Smooth muscle cell of the brain vasculature (primary cell): Measurements from ENCODE around the gene ABCC11.

Experiments used
- DNase-seq: peaks from one replicate; pipeline ENCODE4 v3.0.0-alpha.2; 2012; ENCODE audit warnings: low read depth, low spot score

ABCC11 gene

DNA sequence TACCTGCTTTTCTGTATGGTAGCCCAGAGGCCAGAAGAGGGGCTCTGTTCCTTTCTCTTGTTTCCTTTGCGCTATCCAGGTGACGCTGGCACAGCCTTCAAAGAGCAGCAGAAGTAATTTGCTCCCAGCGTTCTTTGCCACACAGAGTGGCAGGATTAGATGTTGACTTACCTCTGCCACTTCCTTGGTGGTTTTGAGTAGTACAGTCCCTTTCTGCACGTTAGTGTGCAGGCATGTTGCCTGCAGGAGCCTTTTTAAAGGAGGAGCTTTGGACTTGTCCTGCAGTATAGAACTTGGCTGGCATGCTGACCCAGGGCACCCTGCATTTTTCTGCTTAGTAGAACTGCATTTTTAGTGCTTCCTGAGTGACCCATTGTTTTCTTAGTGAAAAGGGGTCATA, at the start of gene ABCC11:
ABCC11 (minus strand) TSS at position 229 of the 400 bp plus-strand sequence. CDS start 15,618 bp downstream, outside the sequence.
- DNase-seq = no peak

DNA sequence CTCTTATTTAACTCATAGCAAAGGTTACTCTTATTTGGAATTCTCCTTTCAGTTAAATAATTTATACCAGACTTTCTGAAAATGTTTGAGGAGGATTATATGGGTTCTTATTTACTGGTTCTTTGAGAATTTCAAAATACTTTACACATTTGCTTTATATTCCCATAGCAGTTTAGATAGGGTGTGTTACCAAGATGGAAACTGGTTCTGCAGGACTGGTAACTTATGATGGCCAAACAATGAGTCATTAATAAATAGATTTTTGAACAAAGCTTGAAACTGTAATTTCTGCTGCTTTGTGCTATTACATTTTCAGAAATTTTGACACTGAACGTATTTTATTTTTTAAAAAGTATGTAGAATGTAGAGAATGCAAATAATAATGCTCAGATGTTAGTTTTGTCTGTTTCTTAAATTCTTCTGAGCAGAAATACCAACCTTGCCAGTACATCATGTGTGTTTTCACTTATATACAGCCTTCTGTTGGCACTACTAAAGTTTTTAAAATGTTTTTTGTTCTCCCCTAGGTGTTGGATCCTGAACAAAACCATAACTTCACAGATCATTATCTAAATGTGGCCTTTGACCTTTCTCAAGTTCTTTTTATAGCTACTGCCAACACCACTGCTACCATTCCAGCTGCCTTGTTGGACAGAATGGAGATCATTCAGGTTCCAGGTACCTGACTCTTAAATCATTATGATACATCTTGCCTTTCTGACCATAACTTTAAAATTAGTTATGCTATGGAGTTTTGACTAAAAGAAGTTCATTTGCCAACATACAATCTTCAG, 48.3 kb upstream of the ABCC11 start:
- DNase-seq = no peak

DNA sequence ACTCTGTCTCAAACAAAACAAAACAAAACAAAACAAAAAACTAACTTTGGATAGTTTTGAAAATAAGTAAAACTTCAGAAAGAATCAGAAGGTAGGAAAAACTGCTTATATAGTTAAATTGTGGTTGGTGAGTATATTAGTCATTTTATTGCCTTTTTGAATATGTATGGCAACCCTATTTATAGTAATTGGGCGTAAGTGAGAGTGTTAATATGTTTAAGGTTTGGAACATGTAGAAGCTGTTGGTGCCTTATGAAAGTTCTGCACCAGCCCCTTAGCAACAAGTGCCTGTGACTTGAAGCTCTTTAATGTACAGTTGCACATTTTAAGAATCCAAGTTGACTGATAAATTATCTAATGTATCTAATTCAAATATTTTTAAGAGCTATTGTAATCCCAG, 47.4 kb upstream of the ABCC11 start:
- no peak for DNase-seq

DNA sequence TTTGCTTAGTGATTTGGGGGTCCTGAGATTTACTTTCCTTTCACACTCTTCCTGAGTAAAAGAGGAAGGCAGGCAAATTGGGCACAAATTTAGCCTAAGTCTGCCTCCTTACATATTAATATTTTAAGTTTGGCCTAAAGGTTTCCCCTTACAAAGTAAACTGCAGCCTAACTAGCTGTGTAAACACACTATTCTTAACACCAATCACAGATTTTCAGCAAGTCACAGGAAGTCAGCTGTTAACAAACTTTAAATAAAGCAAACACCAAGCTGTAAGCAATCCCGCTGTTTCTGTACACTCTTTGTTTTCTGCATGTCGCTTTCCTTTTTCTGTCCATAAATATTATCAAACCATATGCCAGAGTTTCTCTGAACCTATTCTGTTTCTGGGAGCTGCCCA, 45.1 kb upstream of the ABCC11 start:
- DNase-seq = no peak

DNA sequence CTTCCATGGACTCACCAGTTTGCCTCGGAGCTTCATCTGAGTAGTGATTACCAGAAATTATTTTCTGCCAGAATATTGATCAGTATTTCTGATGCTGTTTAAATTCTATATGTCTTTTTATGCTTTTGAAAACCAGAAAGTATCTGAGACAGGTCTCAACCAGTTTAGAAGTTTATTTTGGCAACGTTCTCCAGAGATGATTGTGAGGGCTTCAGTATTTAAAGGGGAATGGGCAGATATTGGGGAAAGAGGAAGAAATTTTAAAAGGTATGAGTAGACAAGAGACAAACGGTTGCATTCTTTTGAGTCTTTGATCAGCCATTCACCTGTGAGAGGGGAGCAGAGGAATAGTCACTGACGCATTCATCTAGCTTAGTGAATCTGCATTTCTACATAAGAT, 44.4 kb upstream of the ABCC11 start:
- no peak for DNase-seq

DNA sequence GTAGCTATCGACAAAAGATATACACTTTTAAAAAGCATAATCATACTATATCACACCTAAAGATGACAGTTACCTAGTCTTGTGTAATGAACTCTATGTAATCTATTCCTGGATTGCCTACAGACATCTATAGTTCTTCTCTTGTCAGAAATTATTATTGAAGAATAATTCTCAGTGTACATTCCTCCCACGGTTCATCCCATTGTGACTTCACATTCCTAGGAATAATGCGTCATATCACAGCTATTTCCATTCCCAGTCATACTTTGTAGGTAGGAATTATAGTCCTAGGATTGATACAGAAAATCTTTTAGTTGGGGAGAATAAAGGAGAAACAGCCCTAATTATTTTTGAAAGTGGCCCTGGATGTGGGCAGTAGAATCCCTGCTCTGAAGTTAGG, 44.0 kb upstream of the ABCC11 start:
- no peak for DNase-seq

DNA sequence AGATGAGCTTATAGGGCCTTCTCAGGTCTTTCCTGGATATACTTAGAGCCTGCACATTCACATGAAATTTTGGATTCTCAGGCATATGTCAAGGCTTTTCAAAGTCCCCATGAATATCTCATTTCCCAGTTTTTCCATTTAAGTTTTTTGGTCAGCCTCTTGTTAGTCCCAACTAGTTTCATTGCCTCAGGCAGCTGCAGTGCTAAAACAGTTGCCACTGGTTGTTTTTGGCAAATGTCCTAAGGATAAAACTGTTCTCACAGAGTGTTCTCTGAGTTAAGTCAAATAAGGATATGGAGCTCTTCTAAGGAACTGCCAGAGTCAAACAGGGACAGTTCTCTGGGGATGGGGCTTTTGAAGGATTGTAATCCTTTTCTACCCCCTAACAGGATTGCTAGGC, 39.9 kb upstream of the ABCC11 start:
- DNase-seq = no peak

DNA sequence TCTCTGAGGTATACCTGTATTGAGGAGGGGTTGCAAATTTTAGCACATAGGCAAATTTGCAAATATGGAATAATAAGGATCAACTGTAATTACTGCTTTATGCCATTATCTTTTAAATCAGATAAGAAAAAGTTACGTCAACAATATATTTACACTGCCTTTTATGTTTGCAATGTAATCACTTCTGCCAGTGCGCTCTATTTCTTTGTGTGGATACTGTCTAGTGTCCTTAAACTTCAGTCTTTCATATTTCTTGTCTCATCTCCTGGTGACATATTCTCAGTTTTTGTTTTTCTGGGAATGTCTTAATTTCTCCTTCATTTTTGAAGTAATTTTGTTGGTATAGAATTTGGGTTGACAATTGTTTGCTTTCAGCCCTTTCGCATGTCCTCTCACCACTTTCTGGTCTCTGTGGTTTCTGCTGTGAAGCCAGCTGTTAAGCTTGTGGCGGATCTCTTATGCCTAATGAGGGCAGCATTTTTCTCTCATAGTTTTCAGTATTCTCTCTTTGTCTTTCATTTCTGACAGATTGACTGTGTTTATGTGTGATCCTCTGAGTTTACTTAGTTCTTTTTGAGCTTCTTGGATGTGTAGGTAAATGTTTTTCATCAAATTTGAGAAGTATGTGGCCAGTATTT, 37.6 kb upstream of the ABCC11 start:
- DNase-seq = no peak

DNA sequence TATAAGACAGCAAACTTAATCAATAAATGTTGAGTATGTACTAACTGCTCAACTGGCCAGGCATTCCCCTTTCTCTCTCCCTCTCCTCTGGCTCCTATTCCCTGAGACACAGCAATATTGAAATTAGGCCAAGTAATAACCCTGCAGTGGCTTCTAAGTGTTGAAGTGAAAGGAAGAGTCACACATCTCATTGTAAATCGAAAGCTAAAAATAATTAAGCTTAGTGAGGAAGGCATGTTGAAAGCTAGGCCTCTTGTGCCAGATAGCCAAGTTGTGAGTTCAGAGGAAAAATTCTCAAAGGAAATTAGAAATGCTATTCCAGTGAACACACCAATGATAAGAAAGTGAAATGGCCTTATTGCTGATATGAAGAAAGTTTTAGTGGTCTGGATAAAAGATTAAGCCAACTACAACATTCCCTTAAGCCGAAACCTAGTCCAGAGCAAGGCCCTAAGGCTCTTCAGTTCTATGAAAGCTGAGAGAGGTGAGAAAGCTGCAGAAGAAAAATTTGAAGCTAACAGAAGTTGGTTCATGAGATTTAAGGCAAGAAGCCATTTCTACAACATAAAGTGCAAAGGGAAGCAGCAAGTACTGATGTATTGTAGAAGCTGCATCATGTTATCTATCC, 35.4 kb upstream of the ABCC11 start:
- DNase-seq = no peak

DNA sequence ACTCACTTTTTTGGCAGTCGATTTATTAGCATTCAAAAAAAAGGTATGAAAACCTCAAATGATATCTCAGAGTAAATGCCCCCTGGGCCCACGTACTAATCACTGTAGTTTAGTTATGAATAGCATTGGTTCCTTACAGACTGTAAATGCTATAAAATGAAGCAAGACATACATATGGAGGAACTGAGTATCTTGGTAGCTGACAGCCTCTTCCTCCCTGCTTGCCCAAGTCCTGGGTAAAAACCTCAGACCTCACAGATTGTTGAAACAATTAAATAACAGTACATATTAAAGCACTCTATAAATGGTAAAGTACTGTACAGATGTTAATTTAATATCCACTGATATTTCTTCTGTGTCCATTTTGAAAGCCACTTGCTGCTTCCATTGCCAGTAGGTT, 33.2 kb upstream of the ABCC11 start:
- DNase-seq = no peak

DNA sequence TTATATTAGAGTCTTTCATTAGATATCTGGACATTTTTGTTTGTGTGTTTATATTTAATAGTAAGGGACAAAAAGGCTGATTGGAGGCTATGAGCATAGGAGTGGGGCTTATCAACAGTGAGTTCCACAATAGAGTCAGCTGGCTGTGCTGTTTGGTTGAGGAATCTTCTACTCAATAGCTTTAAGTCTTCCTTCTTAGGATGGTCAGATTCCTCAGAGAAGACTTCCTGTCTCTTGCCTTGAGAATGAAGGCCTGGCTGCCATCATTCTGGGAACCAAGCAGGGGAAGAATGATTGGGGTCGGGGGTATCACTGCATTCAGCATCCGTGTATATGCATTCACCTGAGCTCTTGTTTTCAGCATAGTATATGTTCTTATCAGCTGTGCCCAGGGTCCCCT, 31.9 kb upstream of the ABCC11 start:
- DNase-seq = no peak

DNA sequence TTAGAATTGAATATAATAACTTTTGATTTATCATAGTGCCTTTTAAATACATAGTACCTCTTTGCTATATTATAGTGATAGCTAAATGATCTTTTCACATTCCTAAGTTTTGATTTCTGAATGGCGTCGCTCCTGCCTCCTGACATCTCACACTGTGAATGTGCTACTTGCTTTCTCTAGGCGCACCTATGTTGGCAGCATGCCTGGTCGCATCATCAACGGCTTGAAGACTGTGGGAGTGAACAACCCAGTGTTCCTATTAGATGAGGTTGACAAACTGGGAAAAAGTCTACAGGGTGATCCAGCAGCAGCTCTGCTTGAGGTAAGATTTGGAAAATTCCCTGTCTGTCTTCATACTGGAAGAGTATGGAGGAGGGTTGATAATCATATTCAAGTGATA, 29.8 kb upstream of the ABCC11 start:
- DNase-seq = no peak

DNA sequence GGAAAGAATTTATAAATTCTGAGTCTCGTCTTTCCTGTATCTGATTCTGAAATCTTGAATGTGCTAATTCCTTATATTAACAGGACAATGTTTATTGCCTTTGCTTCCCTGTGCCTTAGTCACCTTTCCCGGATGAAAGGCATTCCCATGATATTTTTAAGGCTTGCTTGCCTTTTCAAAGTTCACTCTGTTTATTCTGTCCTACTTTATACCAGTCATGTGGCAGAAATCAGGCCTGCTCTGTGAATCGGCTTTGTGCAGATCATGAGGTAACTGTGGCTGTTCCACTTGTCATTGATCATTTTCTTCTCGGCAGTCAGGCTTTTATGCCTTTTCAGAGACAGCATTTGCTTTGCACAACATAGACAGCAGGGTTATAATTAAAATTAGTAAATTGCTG, 28.8 kb upstream of the ABCC11 start:
- no peak for DNase-seq

DNA sequence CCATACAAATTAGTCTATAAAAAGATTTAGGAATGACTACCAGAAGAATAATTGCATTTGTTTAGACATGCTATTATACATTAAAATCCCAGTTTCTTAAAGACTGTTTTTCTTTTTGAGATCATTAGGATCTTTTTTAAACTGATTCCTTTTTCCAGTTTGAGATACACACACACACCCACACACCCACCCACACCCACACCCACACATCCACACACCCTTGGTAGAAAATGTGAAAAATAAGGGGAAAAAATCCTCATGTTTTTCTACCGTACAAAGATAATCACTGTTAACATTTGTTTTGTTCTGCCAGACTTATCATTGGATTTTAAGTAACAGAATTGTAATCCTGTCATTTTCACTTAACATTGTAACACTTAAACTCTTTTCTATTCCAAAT, 27.1 kb upstream of the ABCC11 start:
- no peak for DNase-seq

DNA sequence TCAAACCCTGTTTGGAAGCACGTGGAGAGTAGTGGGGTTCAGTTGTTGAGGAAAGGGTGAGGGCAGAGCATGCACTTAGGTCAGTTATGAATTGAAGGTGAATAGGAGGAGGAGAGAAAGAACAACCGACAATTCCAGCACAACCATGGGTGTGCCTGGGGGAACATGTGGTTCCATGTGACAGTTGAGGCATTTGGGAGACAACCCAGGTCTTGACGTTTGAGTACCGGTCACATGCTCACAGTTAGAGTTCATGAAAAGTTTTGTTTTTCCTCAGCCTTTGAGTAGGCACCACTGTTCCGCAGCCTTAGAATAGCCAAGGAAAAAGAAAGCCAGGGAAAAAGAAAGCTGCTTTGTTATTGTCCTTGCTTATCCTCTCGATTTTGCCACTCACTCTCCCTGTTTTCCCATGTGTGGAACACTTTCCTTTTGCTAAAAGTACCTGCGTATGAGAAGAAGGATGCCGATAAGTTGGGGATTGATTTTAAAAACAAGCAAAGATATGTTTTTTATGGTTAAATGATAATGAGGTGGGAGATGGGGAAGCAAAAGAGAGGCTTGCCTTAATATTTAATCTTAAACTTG, 25.6 kb upstream of the ABCC11 start:
- no peak for DNase-seq

DNA sequence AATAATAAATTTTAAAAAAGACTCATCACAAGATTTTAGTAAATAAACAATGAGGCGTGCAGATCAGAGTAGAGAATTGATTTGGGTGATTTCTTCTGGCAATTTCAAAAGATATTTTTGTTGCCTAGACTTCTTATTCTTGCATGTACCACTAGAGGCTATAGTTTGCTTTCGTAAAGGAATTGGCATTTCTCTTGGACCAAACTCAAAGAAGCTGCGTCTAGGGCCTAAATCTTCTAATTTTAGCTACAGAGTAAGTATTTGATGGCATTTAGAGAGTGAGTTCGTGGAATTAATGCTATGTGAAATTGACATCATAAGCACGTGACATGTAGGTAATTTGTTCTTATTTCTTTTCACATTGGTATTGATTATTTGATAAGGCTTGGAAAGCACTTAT, 24.4 kb upstream of the ABCC11 start:
- DNase-seq = no peak

DNA sequence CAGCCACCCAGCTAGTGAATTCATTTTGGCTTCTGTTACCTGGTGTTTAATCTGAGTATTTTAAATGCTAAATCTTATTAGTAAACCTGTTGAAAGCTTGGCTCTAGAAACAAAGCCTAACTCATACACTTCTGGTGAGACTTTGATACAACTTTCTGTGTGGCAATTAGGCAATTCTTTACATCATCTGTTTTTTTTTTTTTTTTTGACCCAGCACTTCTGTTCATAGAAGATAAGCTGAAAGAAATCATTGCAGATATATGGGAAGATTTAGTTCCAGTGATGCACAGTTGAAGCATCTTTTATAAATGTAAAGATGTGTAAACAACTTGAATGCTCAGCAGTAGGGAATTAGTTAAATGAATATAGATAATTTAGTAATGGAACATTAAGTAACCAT, 21.7 kb upstream of the ABCC11 start:
- no peak for DNase-seq

DNA sequence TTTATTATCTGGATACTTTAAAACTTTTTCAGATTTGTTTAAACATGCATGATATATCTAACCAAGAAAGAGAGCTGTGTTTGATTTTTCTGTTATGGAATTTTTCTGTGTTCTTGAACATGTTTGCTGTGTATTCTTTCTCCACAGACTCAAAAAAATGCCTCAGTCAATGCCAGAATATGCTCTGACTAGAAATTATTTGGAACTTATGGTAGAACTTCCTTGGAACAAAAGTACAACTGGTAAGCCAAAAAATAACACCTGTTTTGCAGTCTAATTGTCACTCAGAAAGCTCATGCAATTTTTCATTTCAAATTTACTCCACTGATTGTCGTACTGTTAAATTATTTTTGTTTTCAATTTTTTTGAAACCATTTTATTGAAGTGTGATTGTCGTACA, 15.3 kb upstream of the ABCC11 start:
- DNase-seq = no peak

DNA sequence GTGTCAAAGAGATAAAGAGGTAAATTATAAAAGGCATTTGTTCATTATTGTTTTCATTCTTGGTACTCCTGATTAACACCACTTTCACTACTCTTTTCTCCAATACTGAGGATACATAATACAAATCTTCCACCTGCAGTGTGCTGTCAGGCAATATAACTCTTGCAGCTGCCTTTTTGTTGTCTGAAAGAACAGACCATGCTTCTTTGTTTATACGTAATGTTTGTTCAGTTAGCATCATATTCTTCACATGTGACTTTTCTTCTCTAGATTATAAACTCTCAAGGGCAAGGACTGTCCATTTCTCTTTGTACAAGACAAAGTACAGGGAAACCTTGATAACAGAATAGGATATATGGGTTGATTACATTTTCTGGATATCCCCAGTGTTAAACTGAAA, 14.2 kb upstream of the ABCC11 start:
- DNase-seq = no peak

DNA sequence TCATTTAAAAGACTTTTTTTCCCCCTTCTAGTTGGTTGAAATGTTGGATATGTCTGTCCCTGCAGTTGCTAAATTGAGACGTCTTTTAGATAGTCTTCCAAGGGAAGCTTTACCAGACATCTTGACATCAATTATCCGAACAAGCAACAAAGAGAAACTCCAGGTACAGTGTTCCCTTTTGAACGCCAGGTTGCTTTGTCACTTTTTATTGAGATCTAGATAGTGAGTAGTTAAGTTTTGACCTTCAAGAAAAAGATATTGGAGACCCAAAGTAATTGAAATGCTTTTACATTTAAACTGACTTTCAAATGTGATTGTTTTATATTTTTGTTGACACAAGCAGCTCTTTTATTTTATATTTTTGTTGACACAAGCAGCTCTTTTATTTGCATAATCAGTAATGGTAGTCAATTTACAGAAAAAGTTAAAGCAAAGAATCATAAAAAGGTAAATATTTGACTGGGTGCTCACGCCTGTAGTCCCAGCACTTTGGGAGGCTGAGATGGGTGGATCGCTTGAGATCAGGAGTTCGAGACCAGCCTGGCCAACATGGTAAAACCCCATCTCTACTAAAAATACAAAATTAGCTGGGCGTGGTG, 9.3 kb upstream of the ABCC11 start:
- no peak for DNase-seq

DNA sequence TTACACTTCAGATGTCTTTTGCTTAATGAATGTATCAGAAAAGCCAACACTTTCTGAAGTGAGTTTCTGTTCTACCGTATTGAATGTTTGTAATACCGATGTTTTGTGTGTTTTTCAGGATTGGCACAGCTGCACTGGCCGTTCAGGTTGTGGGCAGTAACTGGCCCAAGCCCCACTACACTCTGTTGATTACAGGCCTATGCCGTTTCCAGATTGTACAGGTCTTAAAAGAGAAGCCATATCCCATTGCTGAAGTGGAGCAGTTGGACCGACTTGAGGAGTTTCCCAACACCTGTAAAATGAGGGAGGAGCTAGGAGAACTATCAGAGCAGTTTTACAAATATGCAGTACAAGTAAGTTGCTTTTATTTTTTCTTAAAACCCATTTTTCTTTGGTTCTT, 4.7 kb upstream of the ABCC11 start:
- DNase-seq = no peak
